K562 (cell line): ENCODE results near the gene NDOR1. TPM values are rescaled to one million over a fixed set of nuclear protein-coding genes. Genes with fewer than 3 reads are reported as not detected.

Source experiments
- CHCHD3 ChIP-seq: fragments of 250-450 bp; sonication (Bioruptor Pico); IDR thresholded peaks from 2 replicates; pipeline ENCODE4 v2.1.2; 2022; ENCODE audit warnings: mild to moderate bottlenecking
- ESRRA ChIP-seq: fragments of 450-650 bp; IDR thresholded peaks from 2 replicates; pipeline ENCODE4 v1.6.1; 2014; ENCODE audit warnings: low read depth, mild to moderate bottlenecking, moderate library complexity, borderline replicate concordance
- ETS1 ChIP-seq: conservative IDR thresholded peaks from 2 replicates; pipeline ENCODE4 v1.6.1; 2011; ENCODE audit warnings: low read depth, mild to moderate bottlenecking, low read length; ENCODE audit not compliant: control insufficient read depth
- HNRNPUL1 ChIP-seq: fragments of 200-400 bp; formaldehyde crosslinking; IDR thresholded peaks from 2 replicates; pipeline ENCODE4 v1.6.1; 2017; ENCODE audit warnings: low read length
- KDM1A ChIP-seq, 2 experiments: fragments of 450-650 bp; IDR thresholded peaks; 2 replicates each; pipeline ENCODE4 v1.6.1; 2016; ENCODE audit warnings: mild to moderate bottlenecking in 2 of 2
- PRDM10 ChIP-seq: fragments of 450-650 bp; IDR thresholded peaks from 2 replicates; pipeline ENCODE4 v1.6.1; 2018; ENCODE audit not compliant: partially characterized antibody
- RBBP5 ChIP-seq: fragments of 200-600 bp; sonication (generic); IDR thresholded peaks from 2 replicates; pipeline ENCODE4 v1.6.1; 2012; ENCODE audit warnings: borderline replicate concordance, mild to moderate bottlenecking, low read length, control low read depth, inconsistent platforms; ENCODE audit not compliant: insufficient read depth, poor library complexity, severe bottlenecking
- RNF219 ChIP-seq: fragments of 250-450 bp; sonication (Bioruptor Pico); IDR thresholded peaks from 2 replicates; pipeline ENCODE4 v1.5.0; 2022; ENCODE audit warnings: mild to moderate bottlenecking
- SAFB2 ChIP-seq: fragments of 200-400 bp; formaldehyde crosslinking; IDR thresholded peaks from 2 replicates; pipeline ENCODE4 v1.6.1; 2018; ENCODE audit warnings: borderline replicate concordance, low read length, low read depth, moderate library complexity; ENCODE audit not compliant: severe bottlenecking
- ZBED1 ChIP-seq: IDR thresholded peaks from 2 replicates; pipeline ENCODE4 v1.6.1; 2014
- ZC3H4 ChIP-seq: sonication (generic); formaldehyde crosslinking; IDR thresholded peaks from 2 replicates; pipeline ENCODE4 v1.9.0; 2021; ENCODE audit warnings: missing genetic modification reagents, borderline replicate concordance
- polyA plus RNA-seq, 8 experiments: library from polyadenylated mRNA; depleted of rRNA in 4 of 8; stranded (reverse) in 5 of 8; unstranded in 3 of 8; fragments of >200 nt; fragmentation: Nextera tagmentation in 2 of 8; fragmentation: Illumina TruSeq in 1 of 8; extraction: Ambion mirVana in 2 of 8; extraction: Trizol in 1 of 8; gene quantifications; 2 replicates each; pipeline versions ENCODE4 v1.2.1 to v1.2.3, GENCODE V29; 2011 to 2014; ENCODE audit warnings: inconsistent platforms in 1 of 8, missing spikeins in 1 of 8
- total RNA-seq, 7 experiments: library from RNA; depleted of rRNA in 6 of 7; stranded (reverse); fragments of >200 nt in 6 of 7; fragmentation: Illumina TruSeq in 2 of 7; extraction: Trizol in 2 of 7; gene quantifications; 2 replicates each; pipeline versions ENCODE4 v1.2.1 to v1.2.3, GENCODE V29; 2011 to 2021; ENCODE audit warnings: low replicate concordance in 1 of 7
- TF ChIP-seq, protein P1 (sequence below): sonication (generic); IDR thresholded peaks from 2 replicates; pipeline ENCODE4 v1.6.1; 2016

The NDOR1 gene
- total and polyA plus RNA-seq, 9 of the 15 experiments (the other 6 are each of a cell fraction or from before 2014, with no cell fraction given), result 0.06 to 36.9 (median 6.9) TPM

- TF ChIP-seq ETS1 (peak; percentile 92), RBBP5 (peak; percentile 12), PRDM10 (no peak), CHCHD3 (no peak), ESRRA (peak; percentile 18; the same call in 1 of the 2 replicates), ZBED1 (no peak), HNRNPUL1 (no peak), ZC3H4 (CRISPR knock-in tag) (no peak), SAFB2 (no peak), KDM1A (IDR thresholded peaks at IDR 0.05) (no peak), RNF219 (no peak)
- TF ChIP-seq, protein P1, sequence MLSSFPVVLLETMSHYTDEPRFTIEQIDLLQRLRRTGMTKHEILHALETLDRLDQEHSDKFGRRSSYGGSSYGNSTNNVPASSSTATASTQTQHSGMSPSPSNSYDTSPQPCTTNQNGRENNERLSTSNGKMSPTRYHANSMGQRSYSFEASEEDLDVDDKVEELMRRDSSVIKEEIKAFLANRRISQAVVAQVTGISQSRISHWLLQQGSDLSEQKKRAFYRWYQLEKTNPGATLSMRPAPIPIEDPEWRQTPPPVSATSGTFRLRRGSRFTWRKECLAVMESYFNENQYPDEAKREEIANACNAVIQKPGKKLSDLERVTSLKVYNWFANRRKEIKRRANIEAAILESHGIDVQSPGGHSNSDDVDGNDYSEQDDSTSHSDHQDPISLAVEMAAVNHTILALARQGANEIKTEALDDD, result no peak
Observed at GRCh38 chr9:137254624-137255447, 49.3 kb downstream of the NDOR1 start, which contains the start of gene NELFB (continued).
